ENCODE data around the gene SP140.

Gene SP140

GRCh38 chr2:230319211-230319862 is 93.8 kb downstream of the SP140 start:
- Histone ChIP-seq H3K9me3 (ENCODE audit: severe bottlenecking) (no peaks in the 10 kb centered on the region), H3K36me3 (no peaks in the 10 kb centered on the region), H3K27me3 (ENCODE audit: insufficient read depth, low read depth, severe bottlenecking) (peaks cover 21% of the 10 kb centered on the region), H3K4me3 (ENCODE audit: low read depth, low read length) (no peak overlapping the region), H3K27ac (no peak overlapping the region)
- no peak for DNase-seq
- TF ChIP-seq CTCF (IDR thresholded peaks at IDR 0.05; ENCODE audit: low read depth, low read length) = no peak

GRCh38 chr2:230321031-230321430 is 95.5 kb downstream of the SP140 start:
- DNase-seq = no peak
- TF ChIP-seq CTCF (IDR thresholded peaks at IDR 0.05; ENCODE audit: low read depth, low read length) = no peak
- Histone ChIP-seq H3K27ac (no peak overlapping the region), H3K36me3 (no peaks in the 10 kb centered on the region), H3K9me3 (ENCODE audit: severe bottlenecking) (no peaks in the 10 kb centered on the region), H3K4me3 (ENCODE audit: low read depth, low read length) (no peak overlapping the region), H3K27me3 (ENCODE audit: insufficient read depth, low read depth, severe bottlenecking) (peaks cover 26% of the 10 kb centered on the region)

- no peak overlapping the region for H3K4me3 ChIP-seq (ENCODE audit: low read depth, low read length)
- DNase-seq = no peak
- no peaks in the 10 kb centered on the region for H3K9me3 ChIP-seq (ENCODE audit: severe bottlenecking)
- H3K27ac ChIP-seq = no peak overlapping the region
- no peaks in the 10 kb centered on the region for H3K36me3 ChIP-seq
- H3K27me3 ChIP-seq (ENCODE audit: insufficient read depth, low read depth, severe bottlenecking) = peaks cover 36% of the 10 kb centered on the region
- no peak for TF ChIP-seq CTCF (IDR thresholded peaks at IDR 0.05; ENCODE audit: low read depth, low read length)
These were observed 97.2 kb downstream of the SP140 start for GRCh38 chr2:230322561-230323384.

- TF ChIP-seq CTCF (IDR thresholded peaks at IDR 0.05; ENCODE audit: low read depth, low read length) = peak; percentile 65
- Histone ChIP-seq H3K9me3 (ENCODE audit: severe bottlenecking) (no peaks in the 10 kb centered on the region), H3K36me3 (no peaks in the 10 kb centered on the region), H3K4me3 (ENCODE audit: low read depth, low read length) (no peak overlapping the region), H3K27ac (no peak overlapping the region), H3K27me3 (ENCODE audit: insufficient read depth, low read depth, severe bottlenecking) (peaks cover 38% of the 10 kb centered on the region)
- peak; percentile 33 for DNase-seq
These were observed 98.0 kb downstream of the SP140 start for GRCh38 chr2:230323385-230324106.

GRCh38 chr2:230324503-230324902 is 99.0 kb downstream of the SP140 start:
- Histone ChIP-seq H3K27me3 (ENCODE audit: insufficient read depth, low read depth, severe bottlenecking) (peaks cover 42% of the 10 kb centered on the region), H3K4me3 (ENCODE audit: low read depth, low read length) (no peak overlapping the region), H3K9me3 (ENCODE audit: severe bottlenecking) (no peaks in the 10 kb centered on the region), H3K36me3 (no peaks in the 10 kb centered on the region), H3K27ac (no peak overlapping the region)
- no peak for DNase-seq
- no peak for TF ChIP-seq CTCF (IDR thresholded peaks at IDR 0.05; ENCODE audit: low read depth, low read length)
